Kidney epithelial cell (primary cell): ENCODE results near the gene OR3A1. TPM values are rescaled to one million over a fixed set of nuclear protein-coding genes. Genes with fewer than 3 reads are reported as not detected.
"Not testable (repeated sequence)": the region's sequence is repeated elsewhere in the genome, so short reads cannot be mapped to it uniquely, and the experiment has no call there.

ENCODE experiments used
- DNase-seq: peaks from one replicate; pipeline ENCODE4 v3.0.0-alpha.2; 2010; ENCODE audit warnings: low read depth
- H3K27me3 ChIP-seq: 2 replicates; pipeline ENCODE4 v1.6.0; 2011; ENCODE audit warnings: low read length; ENCODE audit not compliant: control insufficient read depth, insufficient read depth
- H3K36me3 ChIP-seq: 2 replicates; pipeline ENCODE4 v1.5.1; 2011; ENCODE audit warnings: low read length; ENCODE audit not compliant: control insufficient read depth, insufficient read depth
- H3K4me3 ChIP-seq: 2 replicates; pipeline ENCODE4 v1.5.1; 2011; ENCODE audit warnings: low read depth, mild to moderate bottlenecking, control low read depth, low read length
- CTCF ChIP-seq: IDR thresholded peaks from 2 replicates; pipeline ENCODE4 v1.5.1; 2011; ENCODE audit warnings: mild to moderate bottlenecking, moderate library complexity, low read length, control low read depth, inconsistent platforms; ENCODE audit not compliant: insufficient read depth, poor library complexity, severe bottlenecking
- total RNA-seq: library from RNA; depleted of rRNA; stranded (reverse); fragments of >200 nt; gene quantifications from 2 replicates; pipeline ENCODE4 v1.2.3, GENCODE V29; 2015

Gene OR3A1
- total RNA-seq, 1 donor from 2014 or later: not detected

GRCh38 chr17:3295632-3296031 is 2.5 kb downstream of the OR3A1 start:
- H3K4me3 ChIP-seq: no peak overlapping the region
- H3K36me3 ChIP-seq: no peaks in the 10 kb centered on the region
- no peak for DNase-seq
- no peaks in the 10 kb centered on the region for H3K27me3 ChIP-seq
- TF ChIP-seq CTCF: no peak

- not testable (repeated sequence) for H3K4me3 ChIP-seq, DNase-seq, H3K27me3 ChIP-seq, H3K36me3 ChIP-seq
Observed at GRCh38 chr17:3293548-3293947, 4.6 kb downstream of the OR3A1 start.

- DNase-seq: no peak
- no peak overlapping the region for H3K4me3 ChIP-seq
Observed at GRCh38 chr17:3282901-3283300, 15.3 kb downstream of the OR3A1 start.

GRCh38 chr17:3276126-3276525 is 22.0 kb downstream of the OR3A1 start:
- no peaks in the 10 kb centered on the region for H3K27me3 ChIP-seq
- H3K36me3 ChIP-seq: no peaks in the 10 kb centered on the region
- no peak overlapping the region for H3K4me3 ChIP-seq
- no peak for DNase-seq
- TF ChIP-seq CTCF: no peak

More at GRCh38 chr17:3282901-3283300, 15.3 kb downstream of the OR3A1 start:
- Histone ChIP-seq H3K36me3 (no peaks in the 10 kb centered on the region), H3K27me3 (no peaks in the 10 kb centered on the region)
- no peak for TF ChIP-seq CTCF

- Histone ChIP-seq H3K27me3 (no peaks in the 10 kb centered on the region), H3K4me3 (no peak overlapping the region), H3K36me3 (no peaks in the 10 kb centered on the region)
- no peak for TF ChIP-seq CTCF
- no peak for DNase-seq
Observed at GRCh38 chr17:3271072-3271848, 26.9 kb downstream of the OR3A1 start.

- no peaks in the 10 kb centered on the region for H3K36me3 ChIP-seq
- no peak for TF ChIP-seq CTCF
- H3K27me3 ChIP-seq: no peaks in the 10 kb centered on the region
- no peak overlapping the region for H3K4me3 ChIP-seq
- no peak for DNase-seq
Observed at GRCh38 chr17:3260600-3260999, 37.6 kb downstream of the OR3A1 start.
